Measurements from ENCODE around the gene PHACTR1.

PHACTR1 gene

GRCh38 chr6:13077117-13077516 is 360.6 kb downstream of the PHACTR1 start:
- no peak for DNase-seq

- DNase-seq = no peak
Observed at GRCh38 chr6:13079096-13079723, 362.6 kb downstream of the PHACTR1 start.

GRCh38 chr6:13080462-13081188 is 364.1 kb downstream of the PHACTR1 start:
- DNase-seq = no peak

- DNase-seq = no peak
Observed at GRCh38 chr6:13081189-13081563, 364.6 kb downstream of the PHACTR1 start.

- DNase-seq = no peak
Observed at GRCh38 chr6:13089296-13089994, 372.9 kb downstream of the PHACTR1 start.

- no peak for DNase-seq
Observed at GRCh38 chr6:13091192-13091591, 374.6 kb downstream of the PHACTR1 start.

GRCh38 chr6:13094781-13095425 is 378.3 kb downstream of the PHACTR1 start:
- no peak for DNase-seq

- no peak for DNase-seq
Observed at GRCh38 chr6:13096084-13096483, 379.5 kb downstream of the PHACTR1 start.

- DNase-seq = no peak
Observed at GRCh38 chr6:13097454-13097853, 380.9 kb downstream of the PHACTR1 start.

- DNase-seq = no peak
Observed at GRCh38 chr6:13098006-13098405, 381.4 kb downstream of the PHACTR1 start.

- peak; percentile 4 to 24 (median 10) for DNase-seq
Observed at GRCh38 chr6:13098793-13099570, 382.4 kb downstream of the PHACTR1 start.

GRCh38 chr6:13099771-13100170 is 383.2 kb downstream of the PHACTR1 start:
- DNase-seq = no peak

- DNase-seq = no peak
Observed at GRCh38 chr6:13101409-13101808, 384.8 kb downstream of the PHACTR1 start.

GRCh38 chr6:13101985-13102384 is 385.4 kb downstream of the PHACTR1 start:
- DNase-seq = no peak

- no peak for DNase-seq
Observed at GRCh38 chr6:13103169-13103568, 386.6 kb downstream of the PHACTR1 start.

GRCh38 chr6:13105139-13105538 is 388.6 kb downstream of the PHACTR1 start:
- DNase-seq = no peak

GRCh38 chr6:13112921-13113320 is 396.4 kb downstream of the PHACTR1 start:
- no peak for DNase-seq

- no peak for DNase-seq
Observed at GRCh38 chr6:13113376-13113775, 396.8 kb downstream of the PHACTR1 start.

GRCh38 chr6:13113981-13114593 is 397.5 kb downstream of the PHACTR1 start:
- no peak for DNase-seq

- peak in 1 of 3 donors; percentile 14 for DNase-seq
Observed at GRCh38 chr6:13116155-13116554, 399.6 kb downstream of the PHACTR1 start.

GRCh38 chr6:13117570-13117969 is 401.0 kb downstream of the PHACTR1 start:
- no peak for DNase-seq

GRCh38 chr6:13119549-13119948 is 403.0 kb downstream of the PHACTR1 start:
- DNase-seq = no peak
